Effector memory CD4-positive, alpha-beta T cell (primary cell): ENCODE measurements around the gene WT1.
"Not testable (repeated sequence)": the region's sequence is repeated elsewhere in the genome, so short reads cannot be mapped to it uniquely, and the experiment has no call there.

Source experiments
- DNase-seq, 3 donors: peaks; one replicate each; pipeline ENCODE4 v3.0.0-alpha.2; 2020
- H3K27ac ChIP-seq: 2 replicates; pipeline ENCODE4 v1.7.0; 2013; ENCODE audit warnings: mild to moderate bottlenecking, low read length, moderate library complexity; ENCODE audit not compliant: insufficient read depth, poor library complexity, severe bottlenecking
- H3K27me3 ChIP-seq: replicated peaks from 2 replicates; pipeline ENCODE4 v1.7.0; 2013; ENCODE audit warnings: mild to moderate bottlenecking, low read length; ENCODE audit not compliant: insufficient read depth, control insufficient read depth, poor library complexity, severe bottlenecking
- H3K36me3 ChIP-seq: 2 replicates; pipeline ENCODE4 v1.7.0; 2013; ENCODE audit warnings: mild to moderate bottlenecking, low read length, moderate library complexity; ENCODE audit not compliant: control insufficient read depth, insufficient read depth
- H3K4me1 ChIP-seq: 2 replicates; pipeline ENCODE4 v1.7.0; 2013; ENCODE audit warnings: low read length, mild to moderate bottlenecking; ENCODE audit not compliant: control insufficient read depth, insufficient read depth, poor library complexity, severe bottlenecking
- H3K4me3 ChIP-seq: 2 replicates; pipeline ENCODE4 v1.7.0; 2013; ENCODE audit warnings: low read length, low read depth, mild to moderate bottlenecking; ENCODE audit not compliant: insufficient read depth, poor library complexity, severe bottlenecking
- H3K9me3 ChIP-seq: 2 replicates; pipeline ENCODE4 v1.7.0; 2013; ENCODE audit warnings: mild to moderate bottlenecking, low read length, moderate library complexity; ENCODE audit not compliant: control insufficient read depth

Gene WT1

DNA sequence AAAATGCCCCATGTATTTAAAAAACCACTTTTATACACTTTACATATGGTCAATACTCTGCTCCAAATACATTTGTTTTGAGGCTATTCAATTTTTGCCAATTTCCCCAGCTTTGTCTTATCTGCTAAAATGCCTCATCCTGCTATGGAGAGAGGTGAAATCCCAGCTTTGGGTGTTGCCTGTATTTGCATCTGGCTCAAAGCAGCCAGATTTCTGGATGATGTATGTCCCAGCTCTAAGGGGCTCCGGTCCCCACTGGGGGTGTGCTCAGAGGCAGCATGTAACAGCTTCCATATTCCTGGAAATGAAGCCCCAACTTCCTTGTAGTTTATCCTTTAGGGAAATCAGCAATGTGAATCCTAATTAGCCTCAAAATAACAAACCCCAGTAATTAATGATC is 59.5 kb downstream of the WT1 start:
- Histone ChIP-seq H3K36me3 (no peaks in the 10 kb centered on the region), H3K27me3 (no peaks in the 10 kb centered on the region), H3K27ac (no peak overlapping the region), H3K9me3 (no peaks in the 10 kb centered on the region), H3K4me3 (no peak overlapping the region), H3K4me1 (no peaks in the 10 kb centered on the region)
- no peak for DNase-seq

DNA sequence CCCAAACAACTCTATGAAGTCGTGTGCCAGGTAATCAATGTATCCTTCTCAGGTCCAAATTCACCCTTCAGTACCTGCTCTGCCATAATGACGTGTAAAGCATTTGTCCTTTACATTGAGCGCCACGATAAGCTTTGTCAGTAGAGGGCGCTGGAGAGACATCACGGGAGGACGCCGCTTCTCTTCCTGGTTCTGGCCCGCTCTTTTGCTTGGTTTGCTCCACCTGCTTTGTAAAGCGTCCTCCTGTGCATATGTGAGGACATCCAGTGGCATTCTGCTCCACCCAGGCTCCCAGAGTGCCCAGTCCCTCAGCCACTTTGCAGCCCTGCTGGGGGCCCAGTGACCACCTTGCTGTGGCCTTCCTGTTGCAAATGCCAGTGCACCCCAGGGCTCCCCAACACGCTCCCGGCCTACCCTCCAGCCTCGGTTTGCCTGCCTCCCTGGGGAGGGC is 61.1 kb downstream of the WT1 start:
- H3K36me3 ChIP-seq, result no peaks in the 10 kb centered on the region
- H3K27ac ChIP-seq, result no peak overlapping the region
- H3K9me3 ChIP-seq, result no peaks in the 10 kb centered on the region
- no peaks in the 10 kb centered on the region for H3K27me3 ChIP-seq
- DNase-seq, result no peak
- no peaks in the 10 kb centered on the region for H3K4me1 ChIP-seq
- no peak overlapping the region for H3K4me3 ChIP-seq

DNA sequence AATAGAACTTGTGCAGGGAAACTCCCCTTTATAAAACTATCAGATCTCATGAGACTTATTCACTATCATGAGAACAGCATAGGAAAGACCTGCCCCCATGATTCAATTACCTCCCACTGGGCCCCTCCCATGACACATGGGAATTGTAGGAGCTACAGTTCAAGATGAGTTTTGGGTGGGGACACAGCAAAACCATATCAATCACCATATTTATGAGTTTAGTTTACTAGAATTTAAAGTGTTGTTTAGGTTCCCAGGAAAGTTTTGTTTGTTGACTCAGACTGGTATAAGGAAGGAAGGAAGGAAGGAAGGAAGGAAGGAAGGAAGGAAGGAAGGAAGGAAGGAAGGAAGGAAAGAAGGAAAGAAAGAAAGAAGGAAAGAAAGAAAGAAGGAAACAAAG is 65.4 kb downstream of the WT1 start:
- H3K36me3 ChIP-seq, H3K27me3 ChIP-seq, H3K9me3 ChIP-seq, DNase-seq, H3K27ac ChIP-seq, H3K4me3 ChIP-seq, H3K4me1 ChIP-seq: not testable (repeated sequence)

GRCh38 chr11:32366666-32367065 is 68.7 kb downstream of the WT1 start:
- Histone ChIP-seq H3K9me3 (no peaks in the 10 kb centered on the region), H3K27me3 (no peaks in the 10 kb centered on the region), H3K36me3 (no peaks in the 10 kb centered on the region)

DNA sequence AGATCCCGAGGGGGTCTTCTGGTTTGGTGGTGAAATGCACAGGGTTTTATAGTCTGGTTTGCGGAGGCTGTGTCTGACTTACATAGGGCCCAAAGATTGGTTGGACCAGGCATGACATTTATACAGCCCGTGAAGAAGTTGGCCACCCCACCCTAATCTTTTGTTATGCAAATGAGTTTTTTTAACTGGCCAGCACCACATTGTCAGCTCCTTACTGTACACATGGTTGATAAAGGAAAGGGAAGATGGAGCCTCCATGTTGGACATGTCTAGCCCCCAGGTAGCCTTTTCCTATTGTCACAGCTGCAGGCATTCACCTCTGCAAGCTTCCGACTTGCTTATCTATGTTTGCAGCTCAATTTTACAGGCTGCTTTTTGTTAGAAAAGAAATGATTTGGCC is 70.1 kb downstream of the WT1 start:
- Histone ChIP-seq H3K27me3 (no peaks in the 10 kb centered on the region), H3K36me3 (no peaks in the 10 kb centered on the region), H3K27ac (no peak overlapping the region), H3K4me1 (no peaks in the 10 kb centered on the region), H3K9me3 (no peaks in the 10 kb centered on the region), H3K4me3 (no peak overlapping the region)
- no peak for DNase-seq

More at GRCh38 chr11:32366666-32367065, 68.7 kb downstream of the WT1 start:
- H3K4me3 ChIP-seq, result no peak overlapping the region
- no peak overlapping the region for H3K27ac ChIP-seq
- no peak for DNase-seq
- H3K4me1 ChIP-seq, result no peaks in the 10 kb centered on the region

DNA sequence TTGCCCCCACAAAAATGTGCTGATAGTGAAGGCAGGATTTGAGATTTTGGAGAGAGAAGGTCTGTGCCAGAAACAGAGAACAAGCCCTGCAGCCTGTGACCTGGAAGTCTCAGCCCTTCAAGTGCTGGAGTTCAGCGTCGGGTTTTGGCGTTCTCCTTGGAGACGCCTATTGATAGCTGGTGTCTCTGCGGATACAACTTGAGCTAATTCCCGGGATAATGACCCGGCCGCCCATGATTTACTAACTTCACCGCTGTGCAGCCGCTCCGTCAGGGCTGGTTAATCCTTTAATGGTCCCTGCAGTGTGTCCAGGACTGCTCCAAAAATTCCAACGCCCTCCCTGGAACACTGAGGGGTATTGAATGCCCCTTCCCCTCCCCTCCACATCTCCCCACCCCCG is 76.6 kb downstream of the WT1 start:
- H3K27ac ChIP-seq, result no peak overlapping the region
- no peak overlapping the region for H3K4me3 ChIP-seq

DNA sequence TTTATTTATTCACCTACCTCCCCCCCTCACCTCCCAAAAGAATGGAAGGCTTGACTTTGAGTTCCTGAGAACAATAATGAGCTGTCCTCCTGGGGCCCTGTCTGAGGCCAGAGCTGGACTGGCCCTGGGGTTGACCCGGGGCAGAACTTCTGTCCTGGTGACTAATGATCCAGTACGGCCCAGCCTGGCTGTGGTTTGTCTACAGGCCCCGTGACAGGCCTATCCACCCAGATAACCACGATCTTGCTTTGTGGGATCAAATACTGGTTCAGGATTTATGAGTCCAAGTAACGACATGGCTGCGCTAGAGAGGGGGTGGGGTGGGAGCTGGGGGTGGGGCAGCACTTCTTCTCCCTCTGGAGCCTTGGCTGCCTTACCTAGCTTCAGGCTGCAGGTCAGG is 81.5 kb downstream of the WT1 start:
- Histone ChIP-seq H3K36me3 (no peaks in the 10 kb centered on the region), H3K27me3 (peaks cover 4% of the 10 kb centered on the region), H3K4me1 (no peaks in the 10 kb centered on the region), H3K4me3 (no peak overlapping the region), H3K9me3 (no peaks in the 10 kb centered on the region), H3K27ac (no peak overlapping the region)
- DNase-seq, result no peak

More for the DNA sequence above, 76.6 kb downstream of the WT1 start:
- H3K9me3 ChIP-seq, result no peaks in the 10 kb centered on the region
- DNase-seq, result no peak
- no peaks in the 10 kb centered on the region for H3K27me3 ChIP-seq
- H3K4me1 ChIP-seq, result no peaks in the 10 kb centered on the region
- H3K36me3 ChIP-seq, result no peaks in the 10 kb centered on the region

DNA sequence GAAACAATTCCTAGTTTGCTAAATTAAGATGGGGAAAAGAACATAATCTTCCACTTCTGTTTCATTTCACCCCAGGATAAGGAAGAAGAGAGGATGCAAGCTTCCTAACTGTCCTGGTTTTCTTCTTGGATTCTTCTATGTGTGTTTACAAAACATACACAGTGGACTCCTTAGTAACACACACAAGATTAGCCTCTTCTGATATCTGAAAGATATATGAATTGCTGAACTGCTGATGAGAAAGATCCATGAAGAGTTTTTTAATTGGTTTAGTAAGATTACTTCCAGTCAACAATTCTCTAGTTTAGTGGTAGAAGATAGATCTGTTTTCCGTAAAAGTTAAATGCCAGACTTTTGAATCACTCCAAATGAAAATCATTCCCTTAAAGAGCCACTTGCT is 86.8 kb downstream of the WT1 start:
- Histone ChIP-seq H3K36me3 (no peaks in the 10 kb centered on the region), H3K27me3 (peaks cover 4% of the 10 kb centered on the region), H3K27ac (no peak overlapping the region), H3K4me3 (no peak overlapping the region), H3K4me1 (peaks cover 4% of the 10 kb centered on the region), H3K9me3 (no peaks in the 10 kb centered on the region)
- no peak for DNase-seq

- no peak for DNase-seq
- peaks cover 2% of the 10 kb centered on the region for H3K27me3 ChIP-seq
- H3K9me3 ChIP-seq, result no peaks in the 10 kb centered on the region
- H3K4me1 ChIP-seq, result peaks cover 4% of the 10 kb centered on the region
- no peak overlapping the region for H3K27ac ChIP-seq
- H3K4me3 ChIP-seq, result no peak overlapping the region
- no peaks in the 10 kb centered on the region for H3K36me3 ChIP-seq
These were observed 90.4 kb downstream of the WT1 start for GRCh38 chr11:32344946-32345345.

GRCh38 chr11:32343325-32344008 is 91.9 kb downstream of the WT1 start:
- Histone ChIP-seq H3K36me3 (no peaks in the 10 kb centered on the region), H3K4me3 (no peak overlapping the region), H3K9me3 (no peaks in the 10 kb centered on the region), H3K27me3 (no peaks in the 10 kb centered on the region), H3K4me1 (peaks cover 4% of the 10 kb centered on the region), H3K27ac (no peak overlapping the region)
- no peak for DNase-seq
